ENCODE results near the gene TMEM263.

The TMEM263 gene

GRCh38 chr12:106950591-106950990 is 5.1 kb upstream of the TMEM263 start:
- DNase-seq = no peak

GRCh38 chr12:106953352-106954250 is 2.1 kb upstream of the TMEM263 start:
- no peak for DNase-seq

- DNase-seq = no peak
These were observed 988 bp upstream of the TMEM263 start for GRCh38 chr12:106954462-106955376.

GRCh38 chr12:106956048-106956578 is 406 bp downstream of the TMEM263 start:
- no peak for DNase-seq

GRCh38 chr12:106957583-106957982 is 1.9 kb downstream of the TMEM263 start:
- DNase-seq = no peak

GRCh38 chr12:106960443-106960842 is 4.7 kb downstream of the TMEM263 start:
- DNase-seq = no peak

GRCh38 chr12:106962286-106962685 is 6.6 kb downstream of the TMEM263 start:
- DNase-seq = no peak

GRCh38 chr12:106964526-106964925 is 8.8 kb downstream of the TMEM263 start:
- no peak for DNase-seq

- DNase-seq = no peak
These were observed 15.4 kb downstream of the TMEM263 start for GRCh38 chr12:106971065-106971464.

GRCh38 chr12:106973545-106973944 is 17.8 kb downstream of the TMEM263 start:
- DNase-seq = no peak

GRCh38 chr12:106974511-106974910 is 18.8 kb downstream of the TMEM263 start:
- DNase-seq = no peak

GRCh38 chr12:106975098-106975497 is 19.4 kb downstream of the TMEM263 start:
- no peak for DNase-seq

GRCh38 chr12:106975993-106976658 is 20.4 kb downstream of the TMEM263 start:
- no peak for DNase-seq

- DNase-seq = no peak
These were observed 21.0 kb downstream of the TMEM263 start for GRCh38 chr12:106976668-106977067.

- DNase-seq = no peak
These were observed 22.5 kb downstream of the TMEM263 start for GRCh38 chr12:106978035-106978800.

GRCh38 chr12:106980944-106981343 is 25.2 kb downstream of the TMEM263 start:
- no peak for DNase-seq

GRCh38 chr12:106981788-106982187 is 26.1 kb downstream of the TMEM263 start:
- no peak for DNase-seq

GRCh38 chr12:106982229-106982628 is 26.5 kb downstream of the TMEM263 start:
- no peak for DNase-seq

GRCh38 chr12:106984588-106985137 is 29.0 kb downstream of the TMEM263 start:
- no peak for DNase-seq

GRCh38 chr12:106985479-106985878 is 29.8 kb downstream of the TMEM263 start:
- no peak for DNase-seq

GRCh38 chr12:106986135-106986534 is 30.4 kb downstream of the TMEM263 start:
- no peak for DNase-seq
